ENCODE data around the gene PEX14.

The PEX14 gene

DNA sequence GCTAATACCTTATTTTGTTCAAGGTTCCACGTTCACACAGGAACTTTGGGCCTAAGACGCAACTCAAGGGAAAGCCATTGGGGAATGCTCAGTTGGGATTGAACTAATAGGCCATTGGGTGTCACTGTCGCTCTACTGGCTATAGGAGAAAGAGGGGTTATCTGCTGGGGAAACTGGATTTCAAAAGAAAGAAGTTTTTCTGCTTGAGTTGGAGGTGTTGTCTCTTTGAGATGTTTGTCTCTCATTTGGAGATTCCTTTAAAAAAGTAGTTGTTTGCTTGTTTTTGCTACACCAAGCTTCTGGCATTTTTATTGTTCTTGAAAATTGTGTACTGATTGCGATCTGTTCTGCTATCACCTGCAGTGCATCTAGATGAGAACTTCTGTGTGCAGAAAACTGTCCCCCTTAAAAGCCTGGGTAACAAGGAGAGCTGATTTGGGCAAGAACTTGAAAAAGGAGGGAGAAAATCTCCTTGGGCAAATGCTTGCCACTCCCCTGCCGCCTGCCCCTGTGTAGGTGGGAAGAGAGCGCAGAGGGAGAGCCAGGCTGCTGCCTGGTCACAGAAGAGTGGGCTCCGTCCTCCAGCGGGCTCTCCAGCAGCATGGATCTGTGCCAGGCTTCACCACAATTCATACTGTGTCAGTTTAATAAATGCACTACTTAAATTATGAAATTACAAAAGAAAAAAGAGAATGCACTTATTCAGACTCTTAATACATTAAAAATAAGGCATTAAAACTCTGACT, 39.9 kb downstream of the PEX14 start:
- Histone ChIP-seq H3K4me1 (ENCODE audit: control insufficient read depth, low read depth, low read length) (peaks cover 39% of the 10 kb centered on the region), H3K27ac (ENCODE audit: low read length) (no peak overlapping the region), H3K9ac (ENCODE audit: low read length) (no peak overlapping the region), H3K27me3 (ENCODE audit: control insufficient read depth, insufficient read depth, low read length) (no peaks in the 10 kb centered on the region), H3K4me3 (ENCODE audit: low read length) (no peak overlapping the region), H3K36me3 (ENCODE audit: control insufficient read depth, low read depth, low read length) (no peaks in the 10 kb centered on the region), H3K9me3 (ENCODE audit: control insufficient read depth, low read depth, low read length) (no peaks in the 10 kb centered on the region)

DNA sequence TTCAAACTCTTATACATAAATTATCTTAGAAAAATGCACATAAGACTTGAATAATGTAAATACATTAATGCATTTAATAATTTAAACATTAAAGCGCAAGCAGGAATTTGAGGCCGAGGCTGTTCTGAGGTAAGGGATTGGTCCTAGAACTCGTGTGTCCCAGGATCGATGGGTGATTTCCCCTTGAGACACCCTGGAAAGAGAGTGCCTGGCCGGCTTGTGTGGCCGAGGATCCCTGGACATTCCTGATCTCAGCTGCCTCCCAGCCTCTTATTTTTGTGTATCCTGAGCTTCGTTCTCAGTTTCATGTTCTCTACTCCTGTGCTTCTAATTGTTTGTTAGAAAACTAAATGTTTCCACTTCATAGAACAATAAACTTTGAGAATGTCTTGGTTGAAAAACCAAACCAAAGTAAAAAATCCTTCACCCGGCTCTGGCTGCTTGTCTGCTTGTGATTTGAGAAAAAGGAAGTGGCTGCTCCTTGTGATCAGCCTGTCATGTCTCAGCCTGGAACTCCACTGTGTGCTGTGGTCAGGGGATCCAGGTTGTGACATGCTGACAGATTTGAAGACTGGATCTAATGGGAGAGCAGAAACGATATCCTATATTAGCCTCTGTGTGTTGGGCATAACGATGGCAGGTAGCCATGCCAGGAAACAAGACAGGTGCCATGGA, 40.7 kb downstream of the PEX14 start:
- H3K4me3 ChIP-seq (ENCODE audit: low read length), result no peak overlapping the region
- H3K9ac ChIP-seq (ENCODE audit: low read length), result no peak overlapping the region
- H3K27me3 ChIP-seq (ENCODE audit: control insufficient read depth, insufficient read depth, low read length), result no peaks in the 10 kb centered on the region
- peaks cover 36% of the 10 kb centered on the region for H3K4me1 ChIP-seq (ENCODE audit: control insufficient read depth, low read depth, low read length)
- H3K27ac ChIP-seq (ENCODE audit: low read length), result no peak overlapping the region
- H3K9me3 ChIP-seq (ENCODE audit: control insufficient read depth, low read depth, low read length), result no peaks in the 10 kb centered on the region
- no peaks in the 10 kb centered on the region for H3K36me3 ChIP-seq (ENCODE audit: control insufficient read depth, low read depth, low read length)

DNA sequence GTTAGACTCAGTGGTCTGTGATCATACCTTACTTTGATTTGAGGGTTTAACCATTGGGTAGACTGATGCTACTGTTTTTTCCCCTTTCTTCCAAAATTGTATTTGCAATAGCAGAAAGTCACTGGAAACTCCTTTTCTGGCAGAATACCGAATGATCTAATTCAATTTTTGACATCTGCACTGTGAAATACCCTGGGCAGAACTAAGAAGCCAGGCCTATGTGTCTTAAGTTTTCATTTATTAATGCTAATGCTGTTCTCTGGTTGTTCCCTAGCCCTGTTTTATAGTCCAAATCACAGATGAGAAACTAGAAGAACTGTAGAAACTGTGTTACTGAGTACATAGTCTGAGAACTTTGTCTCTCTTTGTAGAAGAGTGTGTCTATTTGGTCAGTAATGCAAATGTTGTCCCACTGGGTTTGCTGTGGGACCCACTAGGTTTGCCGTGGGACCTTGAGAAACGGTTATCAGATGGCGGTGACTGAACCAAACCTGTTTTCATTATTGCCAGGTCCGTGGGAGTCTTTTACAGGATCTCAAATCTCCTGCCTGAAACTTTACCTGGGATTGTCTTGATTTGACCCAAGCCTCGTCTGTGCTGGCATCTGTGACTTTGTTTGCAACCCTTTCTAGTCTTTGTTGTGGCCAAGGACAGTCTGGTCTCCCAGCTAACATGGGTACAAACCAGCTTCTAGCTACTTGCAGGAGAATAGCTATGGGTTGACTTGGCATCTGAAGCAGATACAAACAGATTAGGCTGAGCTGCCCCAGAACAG, 41.4 kb downstream of the PEX14 start:
- no peak overlapping the region for H3K9ac ChIP-seq (ENCODE audit: low read length)
- H3K36me3 ChIP-seq (ENCODE audit: control insufficient read depth, low read depth, low read length), result no peaks in the 10 kb centered on the region
- peaks cover 36% of the 10 kb centered on the region for H3K4me1 ChIP-seq (ENCODE audit: control insufficient read depth, low read depth, low read length)
- H3K9me3 ChIP-seq (ENCODE audit: control insufficient read depth, low read depth, low read length), result no peaks in the 10 kb centered on the region
- no peak overlapping the region for H3K27ac ChIP-seq (ENCODE audit: low read length)
- H3K27me3 ChIP-seq (ENCODE audit: control insufficient read depth, insufficient read depth, low read length), result no peaks in the 10 kb centered on the region
- no peak overlapping the region for H3K4me3 ChIP-seq (ENCODE audit: low read length)

DNA sequence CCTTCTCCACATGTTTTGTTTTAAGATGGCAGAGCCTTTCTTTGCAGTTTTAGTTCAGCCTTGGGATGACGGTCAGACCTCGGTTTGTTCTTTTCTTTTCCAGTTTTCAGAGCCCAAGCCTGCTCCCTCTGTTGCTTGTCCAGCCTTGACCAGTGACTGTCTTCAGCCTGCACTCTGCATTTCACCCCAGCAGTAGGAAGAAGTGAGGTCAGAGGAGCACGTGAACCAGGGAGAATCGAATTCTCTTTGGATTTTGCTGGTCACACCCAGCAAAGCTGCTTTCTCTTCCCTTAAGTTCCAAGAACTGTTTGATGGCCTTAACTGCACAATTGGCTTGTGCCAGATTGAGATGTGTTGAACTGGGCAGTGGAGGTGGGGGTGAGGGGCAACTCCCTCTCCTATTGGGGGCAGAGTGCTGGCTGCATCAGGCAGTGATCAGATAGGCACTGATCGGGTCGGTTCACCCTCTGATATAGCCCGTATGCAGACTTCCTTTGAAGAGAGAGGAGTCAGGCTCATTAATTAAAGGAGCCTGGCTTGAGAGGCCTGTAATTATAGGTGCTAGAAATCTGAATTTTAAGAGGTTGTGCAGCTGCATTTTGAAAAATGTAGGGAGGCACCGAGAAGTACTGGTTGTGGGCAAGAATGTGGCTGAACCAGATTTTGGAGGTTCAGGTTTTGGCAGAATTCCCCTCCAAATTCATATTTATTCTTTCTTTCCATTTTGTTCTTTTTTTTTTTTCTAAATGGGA, 42.4 kb downstream of the PEX14 start:
- H3K36me3 ChIP-seq (ENCODE audit: control insufficient read depth, low read depth, low read length), result no peaks in the 10 kb centered on the region
- H3K27ac ChIP-seq (ENCODE audit: low read length), result no peak overlapping the region
- no peaks in the 10 kb centered on the region for H3K9me3 ChIP-seq (ENCODE audit: control insufficient read depth, low read depth, low read length)
- H3K9ac ChIP-seq (ENCODE audit: low read length), result no peak overlapping the region
- H3K4me1 ChIP-seq (ENCODE audit: control insufficient read depth, low read depth, low read length), result peaks cover 39% of the 10 kb centered on the region
- H3K27me3 ChIP-seq (ENCODE audit: control insufficient read depth, insufficient read depth, low read length), result no peaks in the 10 kb centered on the region
- H3K4me3 ChIP-seq (ENCODE audit: low read length), result no peak overlapping the region

DNA sequence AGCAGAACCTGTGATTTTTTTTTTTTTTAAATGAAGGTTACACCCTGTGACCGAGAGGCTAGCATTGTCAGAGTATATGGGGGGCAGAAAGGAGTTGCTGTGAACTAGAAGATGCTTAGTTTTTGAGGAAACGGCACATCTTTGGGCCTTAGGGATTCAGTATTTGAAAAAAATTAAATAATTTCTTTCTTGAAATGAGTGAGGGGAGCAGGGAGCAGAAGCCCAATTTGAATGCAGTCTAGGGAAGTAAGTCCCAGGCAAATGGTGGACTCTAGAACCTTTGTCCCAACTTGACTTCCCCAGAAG, 42.9 kb downstream of the PEX14 start:
- H3K27me3 ChIP-seq (ENCODE audit: control insufficient read depth, insufficient read depth, low read length), result no peaks in the 10 kb centered on the region
- H3K27ac ChIP-seq (ENCODE audit: low read length), result no peak overlapping the region
- H3K4me1 ChIP-seq (ENCODE audit: control insufficient read depth, low read depth, low read length), result peaks cover 39% of the 10 kb centered on the region
- H3K36me3 ChIP-seq (ENCODE audit: control insufficient read depth, low read depth, low read length), result no peaks in the 10 kb centered on the region
- H3K9me3 ChIP-seq (ENCODE audit: control insufficient read depth, low read depth, low read length), result no peaks in the 10 kb centered on the region
- no peak overlapping the region for H3K9ac ChIP-seq (ENCODE audit: low read length)
- no peak overlapping the region for H3K4me3 ChIP-seq (ENCODE audit: low read length)

DNA sequence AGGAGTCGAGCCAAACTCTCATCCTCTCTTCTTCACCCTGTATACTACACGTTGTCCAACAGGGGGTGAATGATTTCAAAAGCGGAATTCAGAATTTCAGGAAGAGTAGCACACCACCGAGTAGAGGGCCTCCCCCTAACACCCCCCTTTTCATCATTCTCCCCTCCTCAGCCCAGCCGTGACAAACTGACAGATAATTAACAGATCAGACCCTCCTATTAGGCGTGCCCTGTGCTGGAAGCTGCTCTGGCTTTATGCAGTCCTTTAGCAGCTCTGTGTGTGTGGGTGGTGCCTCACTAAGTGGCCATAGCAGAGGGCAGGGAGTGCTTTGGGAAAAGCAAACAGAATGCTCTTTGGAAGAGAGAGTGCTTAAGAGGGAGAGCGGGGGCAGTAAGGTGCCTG, 44.3 kb downstream of the PEX14 start:
- no peak overlapping the region for H3K27ac ChIP-seq (ENCODE audit: low read length)

DNA sequence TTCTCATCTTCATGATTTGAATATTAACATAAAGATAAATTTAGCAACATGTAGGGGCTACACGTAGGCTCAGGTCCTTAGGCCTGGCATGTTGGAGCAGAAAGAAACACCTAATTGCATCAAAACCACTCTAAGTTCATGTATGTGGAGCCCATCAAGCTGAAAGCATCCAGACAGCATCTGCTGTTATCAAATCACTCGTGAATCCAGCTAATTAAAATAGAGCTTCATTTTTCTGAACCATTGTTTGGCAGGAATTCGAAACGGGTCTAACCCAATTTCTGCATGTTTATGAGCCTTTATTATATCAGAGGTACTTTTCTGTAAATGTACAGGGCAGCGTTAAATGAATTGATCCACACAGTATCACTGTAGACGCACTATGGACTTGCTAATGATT, 45.7 kb downstream of the PEX14 start:
- peaks cover 31% of the 10 kb centered on the region for H3K4me1 ChIP-seq (ENCODE audit: control insufficient read depth, low read depth, low read length)
- no peaks in the 10 kb centered on the region for H3K36me3 ChIP-seq (ENCODE audit: control insufficient read depth, low read depth, low read length)
- H3K4me3 ChIP-seq (ENCODE audit: low read length), result no peak overlapping the region
- no peaks in the 10 kb centered on the region for H3K27me3 ChIP-seq (ENCODE audit: control insufficient read depth, insufficient read depth, low read length)
- H3K27ac ChIP-seq (ENCODE audit: low read length), result no peak overlapping the region
- H3K9ac ChIP-seq (ENCODE audit: low read length), result no peak overlapping the region
- no peaks in the 10 kb centered on the region for H3K9me3 ChIP-seq (ENCODE audit: control insufficient read depth, low read depth, low read length)

More for the DNA sequence above, 44.3 kb downstream of the PEX14 start:
- Histone ChIP-seq H3K9me3 (ENCODE audit: control insufficient read depth, low read depth, low read length) (no peaks in the 10 kb centered on the region), H3K4me1 (ENCODE audit: control insufficient read depth, low read depth, low read length) (peaks cover 39% of the 10 kb centered on the region), H3K4me3 (ENCODE audit: low read length) (no peak overlapping the region), H3K36me3 (ENCODE audit: control insufficient read depth, low read depth, low read length) (no peaks in the 10 kb centered on the region), H3K27me3 (ENCODE audit: control insufficient read depth, insufficient read depth, low read length) (no peaks in the 10 kb centered on the region), H3K9ac (ENCODE audit: low read length) (no peak overlapping the region)

DNA sequence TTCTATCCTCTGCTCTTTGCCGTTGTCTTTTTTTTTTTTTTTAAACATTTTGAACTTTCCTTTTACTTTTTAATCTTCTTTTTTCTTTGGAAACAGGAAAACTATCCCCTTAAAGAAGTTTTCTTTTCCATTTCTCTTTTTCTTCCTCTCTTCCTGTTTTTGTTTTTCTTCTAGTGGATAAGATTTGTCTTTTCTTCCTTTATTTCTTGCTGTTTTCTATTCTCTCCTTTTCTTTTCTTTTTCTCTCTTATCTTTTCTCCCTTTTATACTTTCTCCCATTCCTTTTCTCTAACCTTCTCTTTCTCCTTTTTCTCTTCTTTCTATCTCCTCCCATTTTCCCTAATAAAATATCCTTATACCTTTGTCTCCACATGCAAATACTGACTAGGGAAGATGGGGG, 46.2 kb downstream of the PEX14 start:
- Histone ChIP-seq H3K4me3 (ENCODE audit: low read length) (no peak overlapping the region), H3K9ac (ENCODE audit: low read length) (no peak overlapping the region), H3K27me3 (ENCODE audit: control insufficient read depth, insufficient read depth, low read length) (no peaks in the 10 kb centered on the region), H3K4me1 (ENCODE audit: control insufficient read depth, low read depth, low read length) (peaks cover 31% of the 10 kb centered on the region), H3K27ac (ENCODE audit: low read length) (no peak overlapping the region), H3K36me3 (ENCODE audit: control insufficient read depth, low read depth, low read length) (no peaks in the 10 kb centered on the region), H3K9me3 (ENCODE audit: control insufficient read depth, low read depth, low read length) (no peaks in the 10 kb centered on the region)

DNA sequence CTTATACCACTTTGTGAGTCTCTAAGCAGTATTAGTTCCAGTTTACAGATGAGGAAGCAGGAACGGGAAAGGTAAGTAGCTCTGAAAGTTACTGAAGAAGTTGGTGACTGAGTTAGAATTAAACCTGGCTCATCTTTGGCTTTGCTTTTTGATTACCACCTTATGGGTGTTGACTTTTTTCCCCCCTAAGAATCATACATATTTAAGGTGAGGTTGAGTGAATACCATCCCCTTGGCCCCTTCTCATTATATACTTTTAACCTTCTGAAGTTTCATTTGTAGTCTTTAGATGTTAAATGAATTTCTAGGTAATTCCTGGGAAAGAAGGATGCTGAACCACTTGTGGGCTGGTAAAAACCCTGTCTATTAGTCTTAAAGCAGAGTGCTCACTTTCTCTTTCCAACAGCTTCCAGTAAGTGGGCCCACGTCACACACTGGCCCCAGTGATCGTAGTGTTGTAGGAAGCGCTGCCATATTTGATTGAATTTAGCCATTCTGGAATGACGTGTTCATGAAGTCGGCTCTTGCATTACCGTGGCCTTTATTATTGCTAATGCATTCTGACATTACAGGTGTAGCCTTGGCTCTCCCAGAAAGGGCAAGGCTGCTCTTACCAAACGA, 46.9 kb downstream of the PEX14 start:
- Histone ChIP-seq H3K9me3 (ENCODE audit: control insufficient read depth, low read depth, low read length) (no peaks in the 10 kb centered on the region), H3K4me3 (ENCODE audit: low read length) (no peak overlapping the region), H3K9ac (ENCODE audit: low read length) (no peak overlapping the region), H3K4me1 (ENCODE audit: control insufficient read depth, low read depth, low read length) (peaks cover 28% of the 10 kb centered on the region), H3K27ac (ENCODE audit: low read length) (no peak overlapping the region), H3K27me3 (ENCODE audit: control insufficient read depth, insufficient read depth, low read length) (no peaks in the 10 kb centered on the region), H3K36me3 (ENCODE audit: control insufficient read depth, low read depth, low read length) (no peaks in the 10 kb centered on the region)

DNA sequence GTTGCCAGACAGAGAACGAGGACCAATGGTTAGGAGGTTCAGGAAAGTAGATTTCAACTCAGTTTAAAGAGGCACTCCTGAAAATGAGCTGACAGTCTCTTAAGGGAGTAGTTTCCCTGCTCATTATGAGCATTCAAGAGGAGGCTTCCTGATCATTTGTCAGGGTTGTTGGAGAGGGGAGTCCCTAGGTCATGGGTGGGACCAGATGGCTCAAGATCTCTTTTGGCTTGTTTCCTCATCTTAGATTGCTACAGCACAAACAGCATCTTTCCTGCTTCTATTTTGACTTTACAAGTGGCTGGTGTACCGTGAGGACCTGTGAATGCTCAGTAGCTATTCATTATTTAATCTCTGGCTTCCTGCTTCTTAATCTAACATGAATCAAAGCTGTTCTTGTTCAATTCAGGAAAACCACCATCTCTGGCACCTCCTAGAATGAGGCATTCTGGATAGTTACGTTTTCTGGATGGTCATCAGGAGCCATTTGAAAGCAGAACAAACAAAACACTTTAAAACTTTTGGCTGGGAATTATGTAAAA, 47.6 kb downstream of the PEX14 start:
- Histone ChIP-seq H3K27me3 (ENCODE audit: control insufficient read depth, insufficient read depth, low read length) (no peaks in the 10 kb centered on the region), H3K9me3 (ENCODE audit: control insufficient read depth, low read depth, low read length) (no peaks in the 10 kb centered on the region), H3K27ac (ENCODE audit: low read length) (no peak overlapping the region), H3K9ac (ENCODE audit: low read length) (no peak overlapping the region), H3K4me1 (ENCODE audit: control insufficient read depth, low read depth, low read length) (peaks cover 21% of the 10 kb centered on the region), H3K36me3 (ENCODE audit: control insufficient read depth, low read depth, low read length) (no peaks in the 10 kb centered on the region), H3K4me3 (ENCODE audit: low read length) (no peak overlapping the region)

DNA sequence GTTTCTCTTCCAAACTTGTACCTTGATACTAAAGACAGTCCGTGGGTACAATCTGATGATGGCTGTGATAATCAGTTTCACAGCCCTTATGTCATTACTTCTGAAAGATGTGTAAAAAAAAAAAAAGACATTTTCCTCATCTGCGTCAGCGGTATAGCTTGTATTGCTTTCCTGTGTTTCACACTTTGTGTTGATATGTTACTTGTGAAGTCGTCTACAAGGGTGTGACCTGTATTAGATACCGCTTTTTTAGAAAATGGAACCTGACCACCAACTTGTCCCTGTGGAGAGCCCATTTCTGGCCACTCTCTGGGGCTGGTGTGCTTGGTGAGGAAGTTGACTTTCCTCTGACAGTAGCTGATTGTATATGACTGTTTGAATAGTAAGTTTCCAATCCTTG, 50.5 kb downstream of the PEX14 start:
- H3K27ac ChIP-seq (ENCODE audit: low read length), result no peak overlapping the region
- H3K27me3 ChIP-seq (ENCODE audit: control insufficient read depth, insufficient read depth, low read length), result no peaks in the 10 kb centered on the region
- H3K4me3 ChIP-seq (ENCODE audit: low read length), result no peak overlapping the region
- no peak overlapping the region for H3K9ac ChIP-seq (ENCODE audit: low read length)
- H3K9me3 ChIP-seq (ENCODE audit: control insufficient read depth, low read depth, low read length), result no peaks in the 10 kb centered on the region
- H3K36me3 ChIP-seq (ENCODE audit: control insufficient read depth, low read depth, low read length), result no peaks in the 10 kb centered on the region
- peaks cover 29% of the 10 kb centered on the region for H3K4me1 ChIP-seq (ENCODE audit: control insufficient read depth, low read depth, low read length)
